Measurements from ENCODE around the gene PIPOX.
A peak's percentile ranks its signal among the peaks of the same experiment; 100 is the strongest.

PIPOX gene, protein sequence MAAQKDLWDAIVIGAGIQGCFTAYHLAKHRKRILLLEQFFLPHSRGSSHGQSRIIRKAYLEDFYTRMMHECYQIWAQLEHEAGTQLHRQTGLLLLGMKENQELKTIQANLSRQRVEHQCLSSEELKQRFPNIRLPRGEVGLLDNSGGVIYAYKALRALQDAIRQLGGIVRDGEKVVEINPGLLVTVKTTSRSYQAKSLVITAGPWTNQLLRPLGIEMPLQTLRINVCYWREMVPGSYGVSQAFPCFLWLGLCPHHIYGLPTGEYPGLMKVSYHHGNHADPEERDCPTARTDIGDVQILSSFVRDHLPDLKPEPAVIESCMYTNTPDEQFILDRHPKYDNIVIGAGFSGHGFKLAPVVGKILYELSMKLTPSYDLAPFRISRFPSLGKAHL

DNA sequence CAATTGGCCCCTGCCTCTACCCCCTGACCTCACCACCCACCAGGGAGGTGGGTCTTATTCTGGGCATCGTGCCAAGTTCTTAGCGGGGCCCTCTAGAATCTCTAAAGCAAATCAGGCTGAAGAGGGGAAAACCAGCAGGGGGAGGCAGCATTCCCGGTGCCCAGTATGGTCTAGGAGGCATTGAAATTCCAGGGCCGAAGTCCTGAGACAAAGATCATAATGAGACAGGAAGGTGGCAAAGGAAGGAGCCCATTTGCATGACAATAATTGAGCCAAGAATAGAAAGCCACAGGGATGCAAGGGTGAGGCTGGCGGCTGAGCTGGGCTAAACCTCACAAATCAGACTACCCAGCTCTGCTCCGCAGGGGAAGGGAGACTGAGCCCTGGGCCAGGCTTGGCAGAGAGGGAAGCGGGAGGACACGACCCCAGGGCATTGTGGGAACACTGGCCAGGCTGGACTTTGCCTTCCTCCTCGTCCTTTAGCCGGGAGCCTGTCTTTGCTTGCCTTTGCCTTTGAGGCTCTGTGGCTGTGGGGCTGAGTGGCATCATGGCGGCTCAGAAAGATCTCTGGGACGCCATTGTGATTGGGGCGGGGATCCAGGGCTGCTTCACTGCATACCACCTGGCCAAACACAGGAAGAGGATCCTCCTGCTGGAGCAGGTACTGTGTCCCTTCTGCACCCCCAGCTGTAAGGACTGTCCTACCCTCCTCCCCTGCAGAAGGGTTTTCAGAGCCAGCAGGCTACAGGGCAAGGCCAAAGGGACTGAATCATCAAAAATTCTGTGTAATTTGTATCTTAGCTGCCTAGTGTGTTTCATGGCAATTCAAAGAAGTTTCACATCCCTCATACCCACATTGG lies at the start of gene PIPOX:
Gene PIPOX (plus strand): TSS at position 463 of the 860 bp plus-strand sequence. CDS start 85 bp downstream, at position 548.
- DNase-seq: peak in 47 of 58 donors; percentile 16 to 90 (median 64)

DNA sequence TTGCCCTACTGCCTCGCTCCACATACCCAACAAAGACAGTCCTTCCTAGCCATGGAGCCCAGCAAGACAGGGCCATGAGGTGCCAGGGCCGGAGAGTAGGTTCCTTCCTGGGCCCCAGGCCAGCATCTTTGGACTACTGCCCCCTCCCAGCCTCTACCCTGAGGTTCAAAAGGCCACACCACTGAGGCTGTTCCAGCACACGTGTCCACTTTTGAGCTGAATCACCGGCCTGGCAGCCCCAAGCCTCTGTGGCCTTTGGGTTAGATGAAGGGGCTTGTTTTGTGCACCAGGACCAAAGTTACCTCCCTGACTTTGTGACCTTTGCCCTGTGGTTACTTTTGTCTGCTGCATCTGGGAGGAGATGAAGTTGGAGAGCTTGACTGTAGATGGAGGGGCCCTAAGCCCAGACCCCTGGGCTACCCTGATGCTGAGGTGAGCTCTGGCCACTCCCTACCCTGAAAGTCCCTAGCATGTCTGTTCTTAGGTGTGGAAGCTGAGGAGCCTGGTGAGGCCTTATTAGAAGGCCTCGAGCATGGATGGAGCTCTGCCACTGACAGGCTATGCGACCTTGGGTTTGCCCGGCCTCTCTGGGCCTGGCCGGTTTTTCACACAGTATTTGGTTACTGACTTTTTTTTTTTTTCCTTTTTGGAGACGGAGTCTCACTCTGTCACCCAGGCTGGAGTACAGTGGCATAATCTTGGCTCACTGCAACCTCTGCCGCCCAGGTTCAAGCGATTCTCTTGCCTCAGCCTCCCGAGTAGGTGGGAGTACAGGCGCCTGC lies 49.1 kb upstream of the PIPOX start:
- DNase-seq: no peak

DNA sequence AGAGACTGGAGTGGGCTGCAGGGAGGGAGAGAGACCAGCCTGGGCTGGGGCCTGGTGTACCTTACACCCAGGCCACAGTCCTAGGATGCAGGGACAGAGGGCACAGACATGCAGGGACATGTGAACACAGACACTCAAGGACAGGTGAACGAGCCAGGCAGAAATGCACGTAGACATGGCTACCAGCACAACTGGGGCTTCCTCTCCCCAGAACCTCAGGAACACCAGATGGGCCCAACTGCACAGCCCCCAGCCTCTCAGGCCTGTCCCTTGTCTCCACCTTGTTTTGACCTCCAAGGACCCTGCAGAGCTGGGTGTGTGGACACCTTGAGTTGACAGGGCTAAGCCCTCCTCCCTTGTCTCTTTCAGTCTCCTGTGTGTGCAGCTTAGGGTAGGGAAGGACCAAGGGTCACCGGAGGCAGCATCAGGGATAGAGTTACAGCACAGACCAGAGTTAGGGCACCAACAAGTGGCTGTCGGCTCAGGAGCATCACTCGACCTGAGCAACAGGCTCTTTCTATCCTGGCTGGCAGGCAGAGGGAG lies 46.3 kb upstream of the PIPOX start:
- no peak for DNase-seq

DNA sequence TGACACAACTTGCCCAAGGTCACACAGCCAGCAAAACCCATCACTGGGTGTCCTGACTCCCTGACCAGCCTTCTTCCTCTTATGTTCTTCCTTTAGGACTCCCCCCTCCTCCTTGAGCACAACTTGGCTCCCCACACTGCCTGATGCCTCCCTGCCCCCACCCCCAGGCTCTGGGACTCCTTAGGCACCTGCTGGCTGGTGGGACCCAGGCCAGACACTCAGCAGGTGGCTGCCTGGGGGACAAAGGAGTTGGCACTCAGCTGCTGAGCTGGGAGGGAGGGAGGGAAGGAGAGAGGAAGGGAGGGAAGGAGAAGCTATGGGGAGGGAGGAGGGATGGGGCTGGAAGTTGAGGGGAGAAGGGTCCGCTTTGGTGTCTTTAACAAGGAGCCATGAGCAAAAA lies 45.1 kb upstream of the PIPOX start:
- no peak for DNase-seq

DNA sequence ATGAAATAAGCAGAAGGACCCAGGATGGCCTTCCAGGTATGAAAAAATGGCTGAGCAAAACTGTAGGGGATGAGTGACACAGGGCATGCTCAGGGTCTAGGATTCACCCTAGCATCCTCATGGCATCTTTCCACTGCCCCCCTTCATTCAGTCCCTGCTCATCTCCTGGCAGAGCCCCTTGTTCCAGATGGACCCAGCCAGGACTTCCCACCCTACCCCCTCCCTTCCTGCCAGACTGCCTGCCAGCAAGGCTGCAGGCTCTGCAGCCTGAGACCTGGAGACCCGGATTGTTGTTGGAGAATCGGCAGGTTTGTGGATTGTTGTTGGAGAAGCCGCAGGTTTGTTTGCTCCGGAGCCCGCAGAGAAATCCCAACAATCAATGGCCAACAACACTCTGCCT lies 43.7 kb upstream of the PIPOX start:
- DNase-seq: no peak

DNA sequence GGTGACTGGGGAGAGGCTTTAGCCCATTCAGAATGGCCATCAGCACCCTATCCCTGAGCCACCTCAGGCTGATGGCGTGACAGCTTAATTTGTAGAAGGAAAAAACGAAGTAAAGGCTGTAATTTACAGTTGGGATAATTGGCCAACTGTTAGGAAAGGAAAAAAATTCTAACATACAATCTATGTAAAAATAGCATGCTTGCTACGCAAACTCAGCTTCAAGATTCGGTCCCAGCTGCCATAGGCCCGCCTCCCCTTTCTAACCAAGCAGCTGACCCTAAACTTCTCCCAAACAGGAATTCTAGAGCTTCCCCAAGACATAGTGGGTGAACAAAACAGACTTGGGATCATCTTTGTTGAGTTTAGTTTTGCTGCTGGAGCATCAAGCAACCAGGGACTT lies 42.0 kb upstream of the PIPOX start:
- no peak for DNase-seq

DNA sequence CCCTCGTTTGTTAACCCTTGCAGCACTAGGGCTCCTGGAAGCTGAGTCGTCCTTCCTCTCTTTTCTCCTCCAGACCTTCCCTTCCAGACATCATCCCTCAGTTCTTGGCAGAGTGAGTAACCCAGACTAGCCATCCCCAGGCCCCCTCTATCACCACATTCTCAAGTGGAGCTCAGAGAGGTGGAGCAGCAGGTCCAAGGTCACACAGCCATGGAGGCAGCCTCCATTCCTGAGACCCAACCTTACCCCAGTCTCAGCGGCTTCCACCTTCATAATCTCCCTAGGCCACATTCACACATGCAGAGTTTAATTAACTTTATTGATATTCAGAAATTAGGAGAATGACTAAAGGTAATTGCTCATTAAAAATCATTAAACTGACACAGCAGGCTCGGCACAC lies 40.1 kb upstream of the PIPOX start:
- no peak for DNase-seq

DNA sequence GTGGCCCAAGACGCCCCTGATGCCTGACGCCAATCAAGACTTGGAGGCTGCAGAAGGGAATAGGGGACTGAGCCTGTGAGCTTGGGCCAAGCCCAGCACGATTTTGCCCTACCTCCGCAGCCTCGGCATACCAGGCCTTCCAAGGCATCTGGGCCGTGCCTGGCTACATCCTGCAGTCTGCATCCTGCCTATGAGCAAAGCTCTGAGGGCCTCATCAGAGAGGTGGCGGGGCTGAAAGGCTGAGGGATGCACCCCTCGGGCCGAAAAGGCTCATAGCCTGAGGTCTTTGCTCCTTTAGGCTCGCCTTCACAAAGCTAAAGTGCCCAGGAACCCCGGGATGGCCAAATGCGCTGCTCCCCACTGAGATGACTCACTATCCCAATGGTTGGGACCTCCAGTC lies 39.7 kb upstream of the PIPOX start:
- DNase-seq: no peak

DNA sequence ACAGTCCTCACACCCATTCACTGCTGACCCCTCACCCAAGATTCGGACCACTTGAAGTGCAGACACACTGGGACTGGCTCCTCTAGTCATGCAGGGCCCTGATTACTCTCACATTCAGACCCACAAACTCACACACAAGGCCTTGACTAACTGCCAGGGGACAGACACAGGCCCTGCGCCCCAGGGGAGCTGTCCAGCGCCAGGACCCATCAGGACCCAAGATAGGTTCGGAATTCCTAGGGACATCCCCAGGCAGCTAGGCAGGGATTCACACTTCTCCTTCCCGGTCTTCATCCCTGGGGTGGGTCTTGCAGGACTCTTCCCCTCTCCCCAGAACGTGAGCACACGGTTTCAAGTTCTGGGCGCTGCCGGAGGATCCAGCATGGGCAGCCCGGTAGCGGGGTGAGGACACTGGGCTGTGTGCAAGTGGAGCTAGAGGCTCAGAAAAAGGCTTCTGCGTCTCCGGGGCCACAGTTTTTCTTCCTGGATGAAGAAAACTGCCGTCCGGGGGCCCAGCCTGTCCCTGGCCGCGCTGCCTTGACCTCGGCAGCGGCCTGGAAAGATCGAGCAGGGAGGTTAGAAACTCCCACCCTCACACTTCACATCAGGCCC lies 38.8 kb upstream of the PIPOX start:
- DNase-seq: peak in 5 of 58 donors; percentile 4 to 14 (median 10)

DNA sequence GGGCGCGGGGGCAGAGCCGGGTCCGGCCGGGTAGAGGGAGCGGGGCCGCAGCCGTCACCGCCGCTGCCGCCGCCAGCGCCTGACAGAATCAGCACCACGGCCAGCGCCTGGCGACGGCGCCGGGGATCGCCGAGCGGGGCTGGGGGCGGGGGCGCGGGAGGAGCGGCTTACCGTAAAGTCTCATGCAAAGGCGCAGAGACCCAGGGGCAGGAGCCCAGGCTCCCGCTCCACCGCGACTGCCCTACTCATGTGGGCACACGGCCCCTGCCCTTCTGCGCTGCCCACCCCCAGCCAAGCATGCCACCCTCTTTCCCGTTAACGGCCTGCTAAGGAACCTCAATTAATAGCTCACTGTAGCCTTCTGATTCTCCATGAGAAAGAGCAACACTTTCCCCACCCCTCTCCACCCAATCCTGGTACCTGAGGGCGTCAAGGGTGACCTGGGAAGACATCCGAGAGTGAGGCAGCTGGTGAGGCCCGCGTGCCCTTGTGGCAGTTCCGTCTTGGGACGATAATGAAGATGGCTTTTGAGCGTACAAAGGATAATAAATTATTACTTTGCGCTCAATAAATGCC lies 36.9 kb upstream of the PIPOX start, which contains the start of gene SEZ6:
Gene SEZ6 (minus strand): TSS at position 98 of the 576 bp plus-strand sequence. CDS start 164 bp downstream, outside the sequence.
- peak; percentile 10 to 89 (median 69) for DNase-seq

DNA sequence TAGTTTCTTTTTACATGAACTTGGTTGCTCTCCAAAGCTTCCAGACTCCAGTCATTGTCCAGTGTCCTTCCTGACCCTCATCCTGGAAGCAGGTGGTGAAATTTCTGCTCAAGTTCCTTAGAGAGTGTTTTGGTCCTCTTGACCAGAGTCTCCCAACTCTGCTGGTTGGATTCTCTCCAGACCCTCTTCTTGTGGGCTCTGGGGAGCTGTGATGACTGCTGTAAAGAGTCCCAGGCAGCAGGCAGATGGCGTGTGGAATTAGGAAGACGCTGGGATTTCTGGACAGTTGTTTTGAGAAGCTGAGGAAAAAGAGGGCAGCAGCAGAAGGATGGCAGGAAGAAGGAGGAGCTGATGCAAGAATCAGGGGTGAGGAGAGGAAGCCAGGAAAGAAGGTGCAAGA lies 35.5 kb upstream of the PIPOX start:
- peak in 1 of 58 donors; percentile 15 for DNase-seq

DNA sequence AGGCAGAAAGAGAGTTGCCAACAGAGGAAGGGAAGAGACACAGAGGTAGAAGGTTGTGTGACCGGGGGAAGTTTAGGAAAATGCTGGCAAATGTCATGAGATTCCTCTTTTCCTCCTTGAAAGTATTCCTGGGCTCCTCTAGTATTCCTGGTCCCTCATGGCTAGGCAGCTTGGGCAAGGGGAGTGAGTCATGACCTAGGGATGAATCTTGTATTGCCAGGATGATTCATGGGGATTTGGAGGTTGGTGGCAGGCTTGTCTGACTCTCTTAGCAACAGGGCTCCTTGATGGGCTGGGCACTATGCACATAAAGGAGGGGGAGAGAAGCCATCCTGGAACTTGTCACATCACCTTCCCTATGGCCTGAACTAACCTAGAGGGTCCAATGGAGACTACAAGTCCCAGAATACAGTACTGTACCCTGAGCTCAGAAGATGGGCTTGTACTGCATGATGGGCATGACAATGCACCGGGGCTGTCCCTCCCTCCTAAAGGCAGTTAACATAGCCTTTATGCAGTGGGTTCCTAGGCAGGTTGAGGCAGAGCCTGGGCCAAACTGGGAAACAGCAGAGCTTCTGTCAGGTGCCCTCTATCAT lies 35.0 kb upstream of the PIPOX start:
- DNase-seq: no peak

DNA sequence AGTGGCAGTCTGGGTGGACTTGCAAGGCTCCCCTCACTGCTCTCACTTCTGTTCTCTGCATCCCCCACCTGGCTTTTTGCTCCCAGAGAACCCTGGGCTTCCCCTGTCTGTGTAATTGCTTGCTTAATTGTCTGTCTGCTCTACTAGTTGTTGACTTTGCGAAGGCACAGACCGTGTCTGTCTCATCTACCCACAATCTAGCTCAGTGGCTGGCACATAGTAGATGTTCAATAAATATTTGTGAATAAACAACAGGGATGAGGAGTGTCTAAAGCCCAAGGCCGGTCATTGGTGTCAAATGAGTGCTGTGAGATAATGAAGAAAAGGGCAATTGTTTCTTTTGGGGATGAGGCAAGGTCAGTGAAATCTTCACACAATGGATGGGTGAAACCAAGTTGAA lies 34.4 kb upstream of the PIPOX start:
- DNase-seq: no peak

DNA sequence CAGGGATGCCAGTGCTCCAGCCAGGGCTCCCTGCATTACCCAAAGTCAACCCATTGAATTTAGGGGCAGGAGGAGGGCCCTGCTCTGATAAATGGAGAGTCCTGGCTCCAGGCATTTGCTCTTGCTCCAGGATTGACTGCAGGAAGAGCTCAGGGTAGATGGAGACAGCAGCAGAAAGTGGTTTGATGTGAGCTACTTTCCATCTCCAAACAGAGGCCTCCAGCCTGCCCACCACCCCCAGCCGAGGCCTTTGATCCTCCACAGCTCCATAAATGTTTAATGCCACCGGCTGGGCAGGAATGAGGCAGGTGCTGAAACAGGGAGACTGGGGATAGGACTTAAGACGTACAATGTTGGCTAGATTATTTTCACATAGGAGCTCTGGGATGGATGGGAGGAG lies 32.8 kb upstream of the PIPOX start:
- no peak for DNase-seq

DNA sequence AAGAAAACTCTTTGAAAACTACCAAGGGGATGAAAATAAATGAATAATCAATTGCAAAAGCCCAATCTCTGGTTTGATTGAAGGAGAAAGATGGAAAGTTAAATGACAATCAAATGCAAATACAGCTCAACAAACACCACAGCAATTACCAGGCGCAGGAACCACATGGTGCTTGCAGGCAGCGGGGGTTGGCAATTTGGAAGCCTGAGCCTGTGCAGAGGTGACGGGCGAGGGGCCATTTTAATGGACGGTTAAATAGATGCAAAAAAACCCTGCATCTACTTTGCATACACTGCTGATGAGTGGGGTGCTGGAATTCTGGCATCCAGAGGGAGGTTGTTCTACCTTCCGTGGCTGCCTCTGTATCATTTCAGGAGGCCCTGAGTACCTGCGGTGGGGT lies 32.4 kb upstream of the PIPOX start:
- no peak for DNase-seq

DNA sequence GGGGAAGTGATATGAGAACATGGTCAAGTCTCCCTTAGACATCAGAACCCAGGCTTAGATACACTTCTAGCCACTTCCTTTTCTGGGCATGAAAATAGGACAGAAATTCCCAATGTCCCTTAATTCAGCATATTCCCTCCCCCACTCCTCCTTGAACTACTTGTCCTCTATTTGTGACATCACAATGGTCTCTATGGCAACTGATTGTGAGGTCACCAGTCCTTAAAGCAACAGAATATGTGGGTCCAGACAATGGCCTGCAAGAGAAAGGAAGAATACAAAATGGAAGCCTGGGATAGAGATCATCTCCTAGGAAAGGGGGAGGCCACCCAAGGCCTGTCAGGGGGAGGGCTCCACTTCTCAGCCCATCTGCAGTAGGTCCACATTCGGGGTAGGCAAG lies 30.4 kb upstream of the PIPOX start:
- no peak for DNase-seq

DNA sequence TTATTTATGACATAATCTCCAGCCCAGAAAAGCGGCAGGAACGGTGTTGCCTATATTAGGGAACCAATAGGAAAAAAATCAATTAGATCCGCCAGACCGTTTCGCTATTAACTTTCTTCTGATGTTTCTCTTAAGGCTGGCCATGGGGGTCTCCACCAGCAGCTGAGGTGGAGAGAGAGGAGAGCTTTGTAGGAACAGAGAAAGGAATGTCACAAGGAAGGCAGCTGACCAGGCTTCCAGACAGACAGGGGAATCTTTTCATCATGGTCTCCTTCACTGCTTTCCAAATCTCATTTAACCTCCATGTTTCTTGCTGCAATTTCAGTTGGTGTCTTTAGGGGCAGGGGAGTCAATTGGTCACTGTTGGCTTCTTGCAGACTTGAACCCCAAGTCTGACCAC lies 28.2 kb upstream of the PIPOX start:
- DNase-seq: no peak

DNA sequence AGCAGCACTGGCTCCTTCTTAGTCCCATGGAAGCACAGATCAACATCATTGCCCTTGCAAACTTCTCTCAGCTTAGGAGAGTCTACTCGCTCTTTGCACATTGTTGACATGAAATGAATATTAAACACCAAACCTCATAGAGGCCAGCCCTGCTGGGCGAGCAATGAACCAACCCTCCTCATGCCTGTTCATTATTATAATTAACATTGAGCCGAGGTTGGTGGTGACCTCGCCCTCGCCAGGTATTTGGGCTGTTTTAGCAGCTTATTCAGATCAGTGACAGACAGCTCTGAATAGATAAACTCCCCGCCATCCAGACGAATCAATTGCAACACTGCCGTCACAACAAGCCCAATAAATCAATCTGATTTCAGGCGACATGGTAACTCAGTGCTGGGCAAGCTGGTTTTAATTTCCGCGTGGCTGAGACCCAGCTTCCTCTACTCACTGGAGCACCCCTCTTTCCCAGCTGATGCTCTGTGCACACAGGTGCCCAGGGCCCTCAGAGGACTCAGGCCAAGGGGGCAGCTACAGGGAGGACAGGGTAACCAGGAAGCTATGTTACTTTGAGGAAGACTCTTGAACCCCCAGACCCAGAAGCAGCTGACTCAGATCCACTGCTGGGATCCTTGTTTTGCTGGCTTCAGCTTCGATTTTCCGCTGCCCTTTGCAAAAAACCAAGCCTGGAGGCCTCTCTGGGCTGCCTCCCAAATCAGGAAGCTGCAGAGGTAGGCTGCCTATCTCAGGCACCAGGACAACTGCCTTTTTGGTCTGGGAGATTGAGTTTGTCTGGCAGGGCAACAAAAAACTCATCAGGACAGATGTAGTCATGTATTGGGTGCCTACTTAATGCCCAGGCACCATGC lies 26.4 kb upstream of the PIPOX start:
- DNase-seq: no peak

Data from anterior cingulate cortex (tissue), 58 donors.